T-cell (primary cell): ENCODE data around the gene ANKRD63. TPM values are rescaled to one million over a fixed set of nuclear protein-coding genes. Genes with fewer than 3 reads are reported as not detected.
A peak's percentile ranks its signal among the peaks of the same experiment; 100 is the strongest.

Experiments
- ATAC-seq, 4 experiments: fragments of 200-7000 bp in 3 of 4; fragments of 150-1000 bp in 1 of 4; cut with Tn5 transposase; replicated peaks in 1 of 4; 1 replicate in 3 of 4; 2 replicates in 1 of 4; pipeline ENCODE4 v1.10.0; 2021; ENCODE audit warnings: moderate library complexity in 3 of 4, mild to moderate bottlenecking in 2 of 4, moderate number of reproducible peaks in 1 of 4
- CTCF ChIA-PET, 2 donors: fragments of 300-600 bp; sonication (Branson Sonifier 250); formaldehyde crosslinking; loops; one replicate each; lab custom pipeline; 2022; ENCODE audit warnings: antibody characterized with exemption in 2 of 2; lab: Charles Lee
- POLR2A ChIA-PET, 2 donors: fragments of 300-600 bp; sonication (Branson Sonifier 250); formaldehyde crosslinking; loops; one replicate each; lab custom pipeline; 2022; ENCODE audit warnings: antibody characterized with exemption in 2 of 2; lab: Charles Lee
- DNase-seq, 35 experiments: peaks; one replicate each; pipeline versions ENCODE4 v3.0.0 to v3.0.0-alpha.2; 2013 to 2023
- H3K27ac ChIP-seq: one replicate; pipeline ENCODE4 v1.5.1; 2013; ENCODE audit warnings: low read length
- H3K27me3 ChIP-seq, 2 experiments: replicated peaks in 1 of 2; 1 replicate in 1 of 2; 2 replicates in 1 of 2; pipeline versions ENCODE4 v1.6.1 to v1.7.0; 2013; ENCODE audit warnings: low read length in 1 of 2, mixed read lengths in 1 of 2; ENCODE audit not compliant: control insufficient read depth in 2 of 2, insufficient read depth in 2 of 2; ENCODE audit errors: extremely low read depth in 1 of 2
- H3K36me3 ChIP-seq, 2 donors: 1 replicate in 1 of 2; 2 replicates in 1 of 2; pipeline versions ENCODE4 v1.6.1 to v1.7.0; 2013; ENCODE audit warnings: low read length in 1 of 2; ENCODE audit not compliant: control insufficient read depth in 2 of 2, insufficient read depth in 1 of 2; ENCODE audit errors: extremely low read depth in 1 of 2
- H3K4me1 ChIP-seq, 2 experiments: 1 replicate in 1 of 2; 2 replicates in 1 of 2; pipeline versions ENCODE4 v1.6.1 to v1.7.0; 2013; ENCODE audit warnings: low read length in 2 of 2, mixed read lengths in 1 of 2; ENCODE audit not compliant: insufficient read depth in 2 of 2, control insufficient read depth in 1 of 2; ENCODE audit errors: extremely low read depth in 1 of 2
- H3K4me3 ChIP-seq, 2 donors: 1 replicate in 1 of 2; 2 replicates in 1 of 2; pipeline versions ENCODE4 v1.5.1 to v1.7.0; 2013; ENCODE audit warnings: mild to moderate bottlenecking in 2 of 2, low read length in 1 of 2, moderate library complexity in 1 of 2; ENCODE audit not compliant: control insufficient read depth in 1 of 2; ENCODE audit errors: extremely low read depth in 1 of 2
- H3K9me3 ChIP-seq: 2 replicates; pipeline ENCODE4 v1.7.0; 2013
- H3K27ac Mint-ChIP-seq, 2 donors: one replicate each; pipeline ENCODE4 v1.8.0; 2020 to 2021; ENCODE audit warnings: mild to moderate bottlenecking in 2 of 2, mixed read lengths in 2 of 2
- H3K27me3 Mint-ChIP-seq, 2 donors: one replicate each; pipeline ENCODE4 v1.8.0; 2021 to 2022; ENCODE audit warnings: mixed read lengths in 2 of 2
- H3K36me3 Mint-ChIP-seq: one replicate; pipeline ENCODE4 v1.8.0; 2021; ENCODE audit warnings: mixed read lengths
- H3K4me1 Mint-ChIP-seq, 3 donors: one replicate each; pipeline ENCODE4 v1.8.0; 2020 to 2022; ENCODE audit warnings: mixed read lengths in 3 of 3, mild to moderate bottlenecking in 1 of 3
- H3K4me3 Mint-ChIP-seq, 3 donors: one replicate each; pipeline ENCODE4 v1.8.0; 2020 to 2022; ENCODE audit warnings: mild to moderate bottlenecking in 3 of 3, mixed read lengths in 3 of 3, moderate library complexity in 3 of 3
- H3K9me3 Mint-ChIP-seq, 3 donors: one replicate each; pipeline ENCODE4 v1.8.0; 2020 to 2022; ENCODE audit warnings: mixed read lengths in 3 of 3
- WGBS: methylation state at CpG from one replicate; pipeline ENCODE4 v1.1.5; 2013; ENCODE audit warnings: missing lambda C conversion rate; ENCODE audit not compliant: insufficient coverage; 5-methylcytosine and 5-hydroxymethylcytosine counted together
- total RNA-seq, 35 experiments: library from RNA in 6 of 35; stranded (reverse) in 6 of 35; fragments of 120-200 nt in 1 of 35; gene quantifications; one replicate each; pipeline versions ENCODE4 v1.2.1 to v1.2.4 and lab custom pipeline; 2013 to 2026

Gene ANKRD63, protein sequence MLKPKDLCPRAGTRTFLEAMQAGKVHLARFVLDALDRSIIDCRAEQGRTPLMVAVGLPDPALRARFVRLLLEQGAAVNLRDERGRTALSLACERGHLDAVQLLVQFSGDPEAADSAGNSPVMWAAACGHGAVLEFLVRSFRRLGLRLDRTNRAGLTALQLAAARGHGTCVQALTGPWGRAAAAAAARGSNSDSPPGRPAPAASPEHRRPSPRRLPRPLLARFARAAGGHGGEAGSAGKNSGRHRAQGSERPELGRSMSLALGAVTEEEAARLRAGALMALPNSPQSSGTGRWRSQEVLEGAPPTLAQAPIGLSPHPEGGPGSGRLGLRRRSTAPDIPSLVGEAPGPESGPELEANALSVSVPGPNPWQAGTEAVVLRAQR
- total RNA-seq = under 1 TPM in 2 of 5 donors, not detected in 3; 0.23 to 0.38 TPM
- total RNA-seq (2013) = 0.17 TPM
- 0 to 0.37 (median 0.06) reads per million in 29 experiments for total RNA-seq (lab: John Stamatoyannopoulos, UW)

DNA sequence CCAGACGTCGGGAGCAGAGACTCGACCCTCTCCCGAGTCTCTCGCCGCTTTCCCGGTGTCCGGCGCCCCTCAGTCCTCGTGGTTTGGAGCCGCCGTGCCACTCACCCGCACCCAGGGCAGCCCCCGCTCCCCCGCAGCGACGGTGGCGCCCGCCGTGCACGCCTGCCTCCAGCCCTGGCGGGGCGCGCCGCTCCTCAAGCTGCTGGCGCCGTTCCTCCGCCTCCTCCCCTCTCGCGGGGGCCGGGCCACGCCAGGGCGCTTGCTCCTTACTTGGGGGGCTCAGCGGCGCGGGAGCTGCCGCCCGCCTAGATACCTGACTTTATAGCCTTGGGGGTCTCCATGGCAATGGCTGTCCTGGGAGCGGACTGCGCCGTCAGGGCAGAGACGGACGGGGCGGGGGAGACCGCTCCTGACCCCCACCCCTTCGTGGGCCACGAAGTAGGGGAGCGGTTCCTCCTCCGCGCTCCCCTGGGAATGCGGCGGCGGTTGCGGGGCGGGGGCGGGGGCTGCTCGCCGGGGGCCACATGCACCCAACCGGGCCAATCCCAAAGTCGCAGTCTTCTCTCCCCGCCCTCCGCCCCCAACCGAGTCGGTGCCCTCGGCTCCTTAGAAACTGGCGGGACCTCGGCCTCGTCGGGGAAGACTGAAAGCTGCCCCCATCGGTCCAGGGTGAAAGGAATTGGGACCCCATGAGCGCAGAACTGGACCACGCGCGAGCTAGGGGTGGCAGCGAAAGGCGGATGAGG, at the start of gene ANKRD63:
Gene ANKRD63, minus strand, starts transcription at position 196 of the 746 bp plus-strand sequence. CDS start 478 bp downstream, outside the sequence.
- ATAC-seq (peak; percentile 71 to 76 (median 74)), DNase-seq (peak in 25 of 35 experiments; percentile 10 to 56 (median 33))
- Histone ChIP-seq H3K4me1 (peaks cover 0 to 28% of the 10 kb centered on the region in 2 experiments), H3K4me3 (peak within 1 kb of the TSS; percentile 47 to 77), H3K27me3 (peaks cover 0 to 49% of the 10 kb centered on the region in 2 experiments), H3K27ac (no peak within 1 kb of the TSS), H3K36me3 (peaks cover 6 to 12% of the 10 kb centered on the region in 2 donors), H3K9me3 (no peaks in the 10 kb centered on the region)
- Mint-ChIP-seq H3K36me3 (no peaks in the 10 kb centered on the region), H3K9me3 (no peaks in the 10 kb centered on the region), H3K27ac (no peak within 1 kb of the TSS), H3K27me3 (peaks cover 7 to 26% of the 10 kb centered on the region in 2 donors), H3K4me1 (peaks cover 0 to 8% (median 4%) of the 10 kb centered on the region in 3 donors), H3K4me3 (peak within 1 kb of the TSS; percentile 63 to 74 (median 65))
- ChIA-PET POLR2A (interaction anchor here (0.6 to 0.7 kb wide), 2 partner anchors 74 to 248 kb away, joined by 3 to 4 read pairs; no protein-coding TSS in a partner anchor), CTCF (interaction anchor here (0.7 to 1.1 kb wide), 3 partner anchors 8 to 61 kb away, joined by 3 to 5 read pairs (median 4); no protein-coding TSS in a partner anchor)
- 2% methylated on average over 62 of the region's 76 CpGs for WGBS

DNA sequence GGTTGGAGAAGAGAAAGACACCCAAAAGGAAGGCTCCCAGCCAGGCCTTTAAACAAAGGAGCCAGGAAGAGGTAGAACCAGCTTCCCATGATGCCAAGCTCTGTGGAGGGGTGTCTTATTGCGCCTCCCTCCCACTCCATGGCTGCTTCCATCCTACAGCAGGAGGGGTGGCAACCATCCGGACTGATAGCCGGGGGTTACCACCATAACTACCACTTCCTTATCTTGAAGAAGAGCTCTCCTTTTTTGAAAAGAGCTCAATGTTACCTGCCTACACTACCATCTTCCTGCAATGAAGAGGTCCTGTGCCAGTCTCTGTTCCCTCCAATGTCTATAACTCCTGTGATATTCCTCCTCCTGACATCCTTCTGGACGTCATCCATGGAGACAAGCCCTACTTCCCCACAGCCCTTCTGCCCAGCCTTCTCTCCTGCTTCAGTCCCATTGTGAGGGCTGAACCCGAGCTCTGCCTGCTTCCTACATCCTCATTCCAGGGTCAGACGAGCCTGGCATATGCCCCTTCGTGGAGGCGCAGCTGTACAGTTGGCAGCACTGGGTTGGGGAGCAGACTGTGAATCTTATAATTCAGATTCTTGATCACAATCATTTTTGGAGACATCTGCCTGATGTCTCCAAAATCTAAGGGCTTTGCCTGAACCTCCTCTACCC, 49.4 kb upstream of the ANKRD63 start:
- no peaks in the 10 kb centered on the region for H3K27me3 ChIP-seq
- H3K36me3 Mint-ChIP-seq = no peaks in the 10 kb centered on the region
- H3K4me3 ChIP-seq = no peak overlapping the region
- peaks cover 14 to 27% of the 10 kb centered on the region in 2 experiments for H3K4me1 ChIP-seq
- no peak for DNase-seq
- no peaks in the 10 kb centered on the region for H3K36me3 ChIP-seq
- 80% methylated on average over 3 of the region's 8 CpGs for WGBS
- ChIA-PET POLR2A (no interaction called here), CTCF (no interaction called here)
- no peaks in the 10 kb centered on the region for H3K27me3 Mint-ChIP-seq
- ATAC-seq = no peak
- H3K27ac Mint-ChIP-seq = no peak overlapping the region
- no peaks in the 10 kb centered on the region for H3K9me3 ChIP-seq
- no peak overlapping the region for H3K27ac ChIP-seq
- H3K9me3 Mint-ChIP-seq = no peaks in the 10 kb centered on the region
- H3K4me1 Mint-ChIP-seq = peaks cover 15 to 37% (median 16%) of the 10 kb centered on the region in 3 donors
- no peak overlapping the region for H3K4me3 Mint-ChIP-seq

DNA sequence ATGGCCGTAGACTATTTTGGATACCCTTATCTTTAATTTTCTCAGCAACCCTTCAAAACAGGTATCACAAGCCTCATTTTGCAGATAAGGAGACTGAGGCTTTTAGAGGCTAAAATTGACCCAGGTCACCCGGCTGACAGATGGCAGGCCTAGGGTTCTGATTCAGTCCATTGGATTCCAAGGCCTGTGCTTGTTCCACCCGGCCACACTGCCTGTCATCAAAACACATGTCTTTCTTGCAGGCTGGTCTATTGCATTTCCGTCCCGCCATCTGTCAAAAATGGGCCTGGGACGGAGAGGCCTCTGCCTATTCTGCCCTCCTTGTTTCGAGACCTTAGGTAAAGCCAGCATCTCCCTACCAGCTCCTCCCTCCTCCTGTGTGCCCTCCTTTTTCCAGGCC, 48.8 kb upstream of the ANKRD63 start:
- Mint-ChIP-seq H3K4me1 (peaks cover 14 to 37% (median 17%) of the 10 kb centered on the region in 3 donors), H3K27me3 (no peaks in the 10 kb centered on the region), H3K4me3 (no peak overlapping the region), H3K9me3 (no peaks in the 10 kb centered on the region), H3K36me3 (no peaks in the 10 kb centered on the region), H3K27ac (no peak overlapping the region)
- Histone ChIP-seq H3K27me3 (no peaks in the 10 kb centered on the region), H3K9me3 (no peaks in the 10 kb centered on the region), H3K4me3 (no peak overlapping the region), H3K36me3 (no peaks in the 10 kb centered on the region), H3K27ac (no peak overlapping the region), H3K4me1 (peaks cover 14 to 24% of the 10 kb centered on the region in 2 experiments)
- ChIA-PET POLR2A (no interaction called here), CTCF (interaction anchor here in 1 of 2 donors (1.4 kb wide), 1 partner anchor 52 kb away, joined by 4 read pairs; no protein-coding TSS in a partner anchor)
- DNase-seq (no peak), ATAC-seq (no peak)
- 91% methylated on average over 6 of the region's 7 CpGs for WGBS

DNA sequence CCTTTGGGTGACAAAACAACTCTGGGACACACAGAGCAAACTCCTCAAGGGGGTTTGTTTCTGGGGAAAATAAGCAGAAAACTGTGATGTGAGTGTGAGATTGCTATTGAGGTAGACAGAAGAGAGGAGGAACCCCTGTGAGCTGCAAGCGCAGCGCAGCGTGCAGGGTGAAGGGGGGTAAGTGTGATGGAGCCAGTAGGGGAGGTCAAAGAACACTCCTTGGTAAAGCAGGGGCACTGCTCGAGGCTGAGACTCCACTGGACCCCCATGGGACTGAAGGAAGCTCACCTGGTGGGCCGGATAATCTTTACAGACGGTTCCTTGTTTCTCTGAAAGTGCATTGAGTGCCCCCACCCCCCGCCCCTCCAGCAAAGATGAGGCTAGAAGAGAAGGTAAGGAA, 48.2 kb upstream of the ANKRD63 start:
- H3K9me3 ChIP-seq = no peaks in the 10 kb centered on the region
- CTCF ChIA-PET = interaction anchor here (1.4 to 1.9 kb wide), 2 partner anchors 10 to 52 kb away, joined by 4 to 6 read pairs; no protein-coding TSS in a partner anchor
- no peak overlapping the region for H3K4me3 ChIP-seq
- WGBS = no CpG with 5 or more reads among the region's 7 CpGs
- Mint-ChIP-seq H3K4me3 (no peak overlapping the region), H3K9me3 (no peaks in the 10 kb centered on the region), H3K27me3 (no peaks in the 10 kb centered on the region), H3K27ac (no peak overlapping the region), H3K36me3 (no peaks in the 10 kb centered on the region), H3K4me1 (peaks cover 14 to 38% (median 17%) of the 10 kb centered on the region in 3 donors)
- ATAC-seq (no peak), DNase-seq (no peak)
- no peak overlapping the region for H3K27ac ChIP-seq
- POLR2A ChIA-PET = no interaction called here
- no peaks in the 10 kb centered on the region for H3K27me3 ChIP-seq
- no peaks in the 10 kb centered on the region for H3K36me3 ChIP-seq
- peaks cover 14 to 23% of the 10 kb centered on the region in 2 experiments for H3K4me1 ChIP-seq

DNA sequence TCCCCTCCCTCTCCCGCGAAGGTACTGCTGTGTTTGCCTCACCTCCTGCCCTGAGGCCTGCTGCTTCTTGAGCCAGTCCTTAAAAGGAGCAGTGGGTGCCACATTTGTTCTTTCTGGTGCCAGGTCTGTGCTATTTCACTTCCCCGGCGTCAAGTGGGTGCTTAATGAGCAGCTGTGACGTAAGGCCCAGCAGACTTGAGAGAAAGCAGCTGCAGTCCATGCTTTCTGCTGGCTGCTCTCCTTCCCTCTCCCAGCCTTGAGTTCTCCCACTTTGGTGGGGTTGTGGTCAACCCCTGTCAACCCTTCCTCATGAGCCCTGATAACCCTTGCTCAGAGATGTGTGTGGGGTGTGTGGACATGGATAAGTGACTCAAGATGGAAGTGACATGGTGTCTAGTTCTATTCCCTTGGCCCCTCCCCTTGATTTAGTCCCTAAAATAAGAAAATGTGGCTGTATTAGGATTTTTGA, 47.5 kb upstream of the ANKRD63 start:
- no peaks in the 10 kb centered on the region for H3K36me3 Mint-ChIP-seq
- H3K27me3 Mint-ChIP-seq = no peaks in the 10 kb centered on the region
- H3K4me3 Mint-ChIP-seq = no peak overlapping the region
- peaks cover 20 to 42% (median 23%) of the 10 kb centered on the region in 3 donors for H3K4me1 Mint-ChIP-seq
- Histone ChIP-seq H3K9me3 (no peaks in the 10 kb centered on the region), H3K27me3 (no peaks in the 10 kb centered on the region), H3K27ac (no peak overlapping the region), H3K4me3 (no peak overlapping the region), H3K4me1 (peaks cover 15 to 25% of the 10 kb centered on the region in 2 experiments), H3K36me3 (no peaks in the 10 kb centered on the region)
- CTCF ChIA-PET = interaction anchor here (0.9 to 1.9 kb wide), 3 partner anchors 9 to 55 kb away, joined by 4 to 6 read pairs (median 4); no protein-coding TSS in a partner anchor
- POLR2A ChIA-PET = no interaction called here
- no peak overlapping the region for H3K27ac Mint-ChIP-seq
- ATAC-seq (no peak), DNase-seq (no peak)
- no peaks in the 10 kb centered on the region for H3K9me3 Mint-ChIP-seq
- 97% methylated on average over 4 of the region's 5 CpGs for WGBS
